ENCODE measurements around the gene PAX1.

Gene PAX1

DNA sequence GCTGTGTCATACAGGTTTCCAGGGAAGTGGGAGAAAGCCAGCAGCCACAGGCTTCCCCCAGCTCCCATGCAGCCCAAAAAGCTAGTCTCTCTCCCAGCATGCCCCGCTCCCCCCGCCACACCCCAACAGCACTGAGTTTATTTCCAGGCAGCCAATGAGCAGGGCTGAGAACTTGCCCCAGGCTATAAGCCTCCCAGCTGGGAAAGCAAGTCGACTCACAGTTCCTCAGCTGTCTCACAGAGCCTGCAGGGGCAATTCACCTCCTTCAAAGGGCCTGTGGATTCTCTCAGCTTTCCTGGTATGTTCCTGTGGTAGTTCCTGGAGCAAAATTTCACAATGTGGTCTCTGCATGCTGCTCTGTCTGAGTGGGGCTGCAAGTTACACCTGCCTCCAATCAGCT, 34.2 kb downstream of the PAX1 start:
- no peak for DNase-seq (ENCODE audit: low spot score)

DNA sequence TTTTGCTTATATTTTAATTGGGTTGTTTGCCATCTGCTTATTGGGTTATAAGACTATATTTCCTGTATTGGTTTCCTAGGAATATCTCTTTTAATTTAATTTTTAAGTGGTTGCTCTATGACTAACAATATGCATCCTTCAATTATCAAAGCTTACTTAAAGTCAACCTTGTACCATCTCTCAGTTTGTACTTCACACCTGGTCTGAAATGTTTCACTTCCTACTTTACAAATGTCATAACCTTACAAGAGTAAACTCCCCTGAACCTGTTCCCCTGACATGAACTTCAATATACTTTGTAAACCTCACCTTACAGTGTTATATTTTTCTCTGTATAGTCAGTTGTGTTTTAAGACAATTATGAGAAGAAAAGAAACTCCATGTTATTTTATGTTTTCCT, 35.8 kb downstream of the PAX1 start:
- no peak for DNase-seq (ENCODE audit: low spot score)

DNA sequence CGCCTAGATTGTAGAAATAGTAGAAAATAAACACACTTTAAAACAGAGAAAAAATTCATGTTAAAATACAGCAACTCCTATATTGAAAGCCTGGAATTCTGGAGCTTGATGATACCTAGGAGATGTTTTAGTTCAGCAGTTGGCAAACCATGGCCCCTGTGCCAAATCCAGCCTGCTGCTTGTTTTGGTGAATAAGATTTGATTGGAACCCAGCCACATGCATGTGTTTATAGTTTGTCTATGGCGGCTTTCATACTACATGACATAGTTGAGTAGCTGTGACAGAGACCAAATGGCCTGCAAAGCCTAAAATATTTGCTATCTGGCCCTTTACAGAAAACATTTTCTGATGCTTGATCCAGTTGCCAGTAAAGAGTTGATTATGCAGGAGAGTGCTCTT, 57.2 kb downstream of the PAX1 start:
- no peak for DNase-seq (ENCODE audit: low spot score)

DNA sequence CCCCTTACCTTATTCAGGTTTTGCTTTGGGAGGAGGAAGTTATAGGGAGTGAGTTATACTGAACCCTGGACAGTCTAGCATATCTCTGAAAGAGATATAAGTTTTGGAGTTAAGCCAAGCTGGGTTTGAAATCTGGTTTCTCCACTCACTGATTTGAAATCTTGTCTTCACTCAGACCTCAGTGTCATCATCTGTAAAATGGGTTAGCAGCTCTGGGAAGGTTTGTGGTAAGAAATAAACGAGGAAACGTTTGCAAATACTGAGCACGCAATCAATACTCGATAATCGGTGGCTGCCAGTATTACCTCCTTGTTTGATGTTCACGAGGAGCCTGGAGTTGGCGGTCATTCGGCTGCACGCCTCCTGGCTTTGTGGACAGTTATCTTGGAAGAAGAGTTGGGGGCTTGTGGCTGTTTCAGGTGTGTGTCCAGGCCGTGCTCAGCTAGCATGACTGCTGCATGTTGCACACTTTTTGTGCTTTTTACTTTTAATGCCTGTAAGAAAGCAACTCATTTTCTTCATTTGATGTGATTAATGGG, 61.8 kb downstream of the PAX1 start:
- no peak for DNase-seq (ENCODE audit: low spot score)

DNA sequence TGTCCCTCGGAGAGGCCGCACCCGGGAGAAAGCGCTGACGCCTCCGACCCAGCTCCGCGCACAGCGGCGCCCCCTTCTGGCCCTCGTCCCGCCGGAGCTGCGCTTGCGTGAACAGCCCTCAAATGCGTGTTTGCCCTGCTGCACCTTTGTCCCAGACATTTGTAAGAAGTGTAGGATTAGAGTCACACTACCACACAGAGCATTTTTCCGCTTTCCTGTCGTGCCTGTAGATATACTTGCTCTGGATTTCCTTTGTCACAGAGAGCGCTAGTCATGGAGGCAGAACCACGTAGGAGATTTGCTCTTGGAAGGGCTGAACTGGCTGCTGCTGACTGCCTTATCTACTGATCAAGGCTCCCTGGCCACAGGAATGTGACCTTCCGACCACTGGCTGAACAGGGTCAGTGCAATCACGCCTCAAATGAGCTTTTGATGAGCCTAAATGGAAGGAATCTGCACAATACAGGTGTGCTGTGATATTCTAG, 62.3 kb downstream of the PAX1 start:
- DNase-seq (ENCODE audit: low spot score), result no peak

Measured in globus pallidus (tissue), 1 donor.